ENCODE results near the gene TGFB3.

GRCh38 chr14:75995372-75996041 lies 13.7 kb upstream of the TGFB3 start:
- no peak for TF ChIP-seq CTCF (IDR thresholded peaks at IDR 0.05 in 2 of 3, conservative IDR thresholded peaks at IDR 0.05 in 1 of 3; ENCODE audit: borderline replicate concordance in 1 of 3, insufficient read depth in 1 of 3, low read depth in 2 of 3, low read length in 2 of 3)
- TF ChIP-seq CEBPB (IDR thresholded peaks at IDR 0.05; ENCODE audit: low read depth) = no peak
- no peak for TF ChIP-seq EZH2phosphoT487 (IDR thresholded peaks at IDR 0.05; ENCODE audit: borderline replicate concordance)
